ENCODE data around the gene UBE2O. TPM values are rescaled to one million over a fixed set of nuclear protein-coding genes. Genes with fewer than 3 reads are reported as not detected.

Gene UBE2O
- total and polyA plus RNA-seq, 2 donors (not counting 3 experiments of a cell fraction or from before 2014, with no cell fraction given), result 13.9 to 34.1 TPM

GRCh38 chr17:76390003-76390421, 62.9 kb downstream of the UBE2O start:
- POLR2A ChIA-PET, result interaction anchor here (0.7 to 1.0 kb wide), 2 partner anchors 54 to 58 kb away, joined by 3 to 5 read pairs; no protein-coding TSS in a partner anchor
- Histone ChIP-seq H3K79me2 (ENCODE audit: control insufficient read depth, insufficient read depth, low read length) (peaks cover 32% of the 10 kb centered on the region), H2AFZ (ENCODE audit: low read depth, low read length) (no peak overlapping the region), H3K9me3 (replicated peaks; ENCODE audit: control insufficient read depth, insufficient read depth, low read length) (no peaks in the 10 kb centered on the region), H3K4me2 (ENCODE audit: insufficient read depth, low read length) (no peak overlapping the region), H3K9ac (replicated peaks; ENCODE audit: extremely low read depth, insufficient read depth, low read length) (no peak overlapping the region), H3K4me1 (ENCODE audit: control insufficient read depth, extremely low read depth, insufficient read depth, low read length) (peaks cover 17% of the 10 kb centered on the region), H3K27ac (ENCODE audit: insufficient read depth, low read depth, low read length) (no peak overlapping the region), H3K9me1 (replicated peaks; ENCODE audit: control insufficient read depth, extremely low read depth, insufficient read depth, low read length) (no peaks in the 10 kb centered on the region), H3K27me3 (ENCODE audit: control insufficient read depth in 2 of 2, insufficient read depth in 2 of 2, low read length in 2 of 2) (no peaks in the 10 kb centered on the region), H4K20me1 (replicated peaks; ENCODE audit: control insufficient read depth, extremely low read depth, insufficient read depth, low read length) (no peaks in the 10 kb centered on the region), H3K36me3 (ENCODE audit: control insufficient read depth in 2 of 2, extremely low read depth in 1 of 2, insufficient read depth in 2 of 2, low read length in 2 of 2) (peaks cover 6 to 8% of the 10 kb centered on the region in 2 experiments), H3K4me3 (replicated peaks in 1 of 3; ENCODE audit: insufficient read depth in 1 of 3, low read depth in 1 of 3, low read length in 3 of 3) (no peak overlapping the region)
- DNase-seq (ENCODE audit: low read depth, low spot score) (no peak), FAIRE-seq (no peak)
- no TSS peak for BruUV-seq (replicated peaks)
- CTCF ChIA-PET, result interaction anchor here (1.9 to 7.4 kb wide), 5 partner anchors 7 to 86 kb away, joined by 7 to 99 read pairs (median 8); no protein-coding TSS in a partner anchor
- dilution Hi-C loops (cut with MboI; ENCODE audit: extremely low pct_ligation_motif_present, low sequenced_read_pairs), result no loop called here
- TF ChIP-seq CTCF (IDR thresholded peaks at IDR 0.05; ENCODE audit: extremely low read depth in 1 of 2, insufficient read depth in 1 of 2, low read depth in 1 of 2, low read length in 2 of 2), result no peak
- no peak for TF ChIP-seq POLR2A (IDR thresholded peaks at IDR 0.05; ENCODE audit: low read depth, low read length)
- no peak for TF ChIP-seq EZH2 (IDR thresholded peaks at IDR 0.05; ENCODE audit: borderline replicate concordance, low read depth, low read length, severe bottlenecking)
- TF ChIP-seq MYC (IDR thresholded peaks at IDR 0.05; ENCODE audit: low read depth, low read length), result no peak
- no peak for TF ChIP-seq FOS (IDR thresholded peaks at IDR 0.05; ENCODE audit: borderline replicate concordance, insufficient read depth, low read length)
- no peak for TF ChIP-seq JUN (IDR thresholded peaks at IDR 0.05; ENCODE audit: borderline replicate concordance, insufficient read depth, insufficient read length, low read depth)
- no peak for TF ChIP-seq MAX (IDR thresholded peaks at IDR 0.05; ENCODE audit: insufficient read depth, insufficient read length)
- no peak for TF ChIP-seq GATA2 (IDR thresholded peaks at IDR 0.05; ENCODE audit: insufficient read depth, insufficient read length, low read depth, low read length)
- no peak for TF ChIP-seq POLR2AphosphoS5 (IDR thresholded peaks at IDR 0.05; ENCODE audit: insufficient read depth, low read depth, low read length)
- intact Hi-C loops (cut with micrococcal nuclease), result no loop called here
